ENCODE data around the gene SLC25A1.

DNA sequence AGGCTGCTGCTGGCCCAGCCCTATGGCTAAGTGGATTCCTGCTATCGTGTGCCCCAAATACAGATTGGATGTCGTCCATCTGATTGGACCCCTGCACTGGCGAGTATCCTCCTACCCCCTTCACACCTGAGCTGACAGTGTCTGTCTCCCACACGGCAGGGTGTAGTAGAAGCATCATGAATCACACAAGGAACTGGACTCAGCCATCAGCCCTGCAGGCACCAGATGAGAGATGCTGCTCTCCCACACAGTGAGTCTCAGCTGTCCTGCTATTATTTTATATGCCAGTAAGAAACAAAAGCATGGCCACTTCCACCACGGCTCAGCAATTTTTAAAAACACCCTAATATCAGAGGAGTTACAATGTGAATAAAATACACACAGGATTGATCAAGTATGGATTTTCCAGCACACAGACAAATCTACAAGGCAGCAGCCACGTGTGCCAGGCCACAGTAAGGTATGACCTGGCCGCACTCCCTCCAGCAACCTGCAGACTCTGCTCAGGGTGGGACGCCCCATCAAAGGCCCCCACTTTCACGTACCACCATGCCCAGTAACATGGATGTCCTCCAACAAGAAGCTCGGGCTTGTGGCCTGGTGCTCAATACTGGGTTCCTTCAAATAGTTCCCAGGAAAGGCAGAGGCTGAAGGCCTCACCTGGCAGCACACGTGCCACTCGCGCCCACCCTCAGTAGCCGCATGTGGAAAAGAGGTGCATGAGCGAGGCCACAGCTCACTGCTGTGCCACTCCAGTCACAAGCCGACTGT is 16.4 kb upstream of the SLC25A1 start:
- no peak for TF ChIP-seq POLR2AphosphoS5 (IDR thresholded peaks at IDR 0.05; ENCODE audit: low read depth, low read length)
- TF ChIP-seq, protein P1, sequence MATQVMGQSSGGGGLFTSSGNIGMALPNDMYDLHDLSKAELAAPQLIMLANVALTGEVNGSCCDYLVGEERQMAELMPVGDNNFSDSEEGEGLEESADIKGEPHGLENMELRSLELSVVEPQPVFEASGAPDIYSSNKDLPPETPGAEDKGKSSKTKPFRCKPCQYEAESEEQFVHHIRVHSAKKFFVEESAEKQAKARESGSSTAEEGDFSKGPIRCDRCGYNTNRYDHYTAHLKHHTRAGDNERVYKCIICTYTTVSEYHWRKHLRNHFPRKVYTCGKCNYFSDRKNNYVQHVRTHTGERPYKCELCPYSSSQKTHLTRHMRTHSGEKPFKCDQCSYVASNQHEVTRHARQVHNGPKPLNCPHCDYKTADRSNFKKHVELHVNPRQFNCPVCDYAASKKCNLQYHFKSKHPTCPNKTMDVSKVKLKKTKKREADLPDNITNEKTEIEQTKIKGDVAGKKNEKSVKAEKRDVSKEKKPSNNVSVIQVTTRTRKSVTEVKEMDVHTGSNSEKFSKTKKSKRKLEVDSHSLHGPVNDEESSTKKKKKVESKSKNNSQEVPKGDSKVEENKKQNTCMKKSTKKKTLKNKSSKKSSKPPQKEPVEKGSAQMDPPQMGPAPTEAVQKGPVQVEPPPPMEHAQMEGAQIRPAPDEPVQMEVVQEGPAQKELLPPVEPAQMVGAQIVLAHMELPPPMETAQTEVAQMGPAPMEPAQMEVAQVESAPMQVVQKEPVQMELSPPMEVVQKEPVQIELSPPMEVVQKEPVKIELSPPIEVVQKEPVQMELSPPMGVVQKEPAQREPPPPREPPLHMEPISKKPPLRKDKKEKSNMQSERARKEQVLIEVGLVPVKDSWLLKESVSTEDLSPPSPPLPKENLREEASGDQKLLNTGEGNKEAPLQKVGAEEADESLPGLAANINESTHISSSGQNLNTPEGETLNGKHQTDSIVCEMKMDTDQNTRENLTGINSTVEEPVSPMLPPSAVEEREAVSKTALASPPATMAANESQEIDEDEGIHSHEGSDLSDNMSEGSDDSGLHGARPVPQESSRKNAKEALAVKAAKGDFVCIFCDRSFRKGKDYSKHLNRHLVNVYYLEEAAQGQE (IDR thresholded peaks at IDR 0.05; ENCODE audit: insufficient read depth in 1 of 2, low read depth in 2 of 2, low read length in 1 of 2), result no peak
- TF ChIP-seq, protein P2, sequence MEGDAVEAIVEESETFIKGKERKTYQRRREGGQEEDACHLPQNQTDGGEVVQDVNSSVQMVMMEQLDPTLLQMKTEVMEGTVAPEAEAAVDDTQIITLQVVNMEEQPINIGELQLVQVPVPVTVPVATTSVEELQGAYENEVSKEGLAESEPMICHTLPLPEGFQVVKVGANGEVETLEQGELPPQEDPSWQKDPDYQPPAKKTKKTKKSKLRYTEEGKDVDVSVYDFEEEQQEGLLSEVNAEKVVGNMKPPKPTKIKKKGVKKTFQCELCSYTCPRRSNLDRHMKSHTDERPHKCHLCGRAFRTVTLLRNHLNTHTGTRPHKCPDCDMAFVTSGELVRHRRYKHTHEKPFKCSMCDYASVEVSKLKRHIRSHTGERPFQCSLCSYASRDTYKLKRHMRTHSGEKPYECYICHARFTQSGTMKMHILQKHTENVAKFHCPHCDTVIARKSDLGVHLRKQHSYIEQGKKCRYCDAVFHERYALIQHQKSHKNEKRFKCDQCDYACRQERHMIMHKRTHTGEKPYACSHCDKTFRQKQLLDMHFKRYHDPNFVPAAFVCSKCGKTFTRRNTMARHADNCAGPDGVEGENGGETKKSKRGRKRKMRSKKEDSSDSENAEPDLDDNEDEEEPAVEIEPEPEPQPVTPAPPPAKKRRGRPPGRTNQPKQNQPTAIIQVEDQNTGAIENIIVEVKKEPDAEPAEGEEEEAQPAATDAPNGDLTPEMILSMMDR (IDR thresholded peaks at IDR 0.05), result no peak

Data from Panc1 (cell line).